DOHH2 (cell line): ENCODE data around the gene KDM6A.

Experiments used
- H3F3A ChIP-seq: fragments of 200-600 bp; sonication (generic), shearing (Covaris generic); 2 replicates; pipeline ENCODE4 v1.6.0; 2016; ENCODE audit warnings: antibody characterized with exemption, mild to moderate bottlenecking; ENCODE audit not compliant: control insufficient read depth, insufficient read depth
- H3K27ac ChIP-seq: fragments of 200-600 bp; sonication (generic); 2 replicates; pipeline ENCODE4 v1.5.1; 2014; ENCODE audit warnings: low read depth, mild to moderate bottlenecking, low read length, moderate library complexity
- H3K27me3 ChIP-seq: fragments of 200-600 bp; sonication (generic); 2 replicates; pipeline ENCODE4 v1.6.1; 2014; ENCODE audit warnings: mild to moderate bottlenecking, low read length, mixed read lengths; ENCODE audit not compliant: control insufficient read depth
- H3K36me3 ChIP-seq: fragments of 200-600 bp; sonication (generic); 2 replicates; pipeline ENCODE4 v1.6.1; 2014; ENCODE audit warnings: mild to moderate bottlenecking, low read length, moderate library complexity, mixed read lengths; ENCODE audit not compliant: control insufficient read depth
- H3K4me1 ChIP-seq: fragments of 200-600 bp; sonication (generic); 2 replicates; pipeline ENCODE4 v1.6.1; 2014; ENCODE audit warnings: mild to moderate bottlenecking, low read length, mixed read lengths; ENCODE audit not compliant: control insufficient read depth
- H3K4me2 ChIP-seq: fragments of 200-600 bp; sonication (generic); 2 replicates; pipeline ENCODE4 v1.6.0; 2014; ENCODE audit warnings: mild to moderate bottlenecking, low read length, moderate library complexity
- H3K4me3 ChIP-seq: fragments of 200-600 bp; sonication (generic); 2 replicates; pipeline ENCODE4 v1.5.1; 2014; ENCODE audit warnings: mild to moderate bottlenecking, low read length, mixed read lengths
- H3K79me2 ChIP-seq: fragments of 200-600 bp; sonication (generic); 2 replicates; pipeline ENCODE4 v1.6.1; 2014; ENCODE audit warnings: mild to moderate bottlenecking, low read length, mixed read lengths; ENCODE audit not compliant: control insufficient read depth
- H3K9me2 ChIP-seq: fragments of 200-600 bp; sonication (generic); replicated peaks from 2 replicates; pipeline ENCODE4 v1.6.1; 2014; ENCODE audit warnings: mild to moderate bottlenecking, low read length, mixed read lengths; ENCODE audit not compliant: control insufficient read depth
- H3K9me3 ChIP-seq: fragments of 200-600 bp; sonication (generic); 2 replicates; pipeline ENCODE4 v1.6.1; 2014; ENCODE audit warnings: antibody characterized with exemption, low read length, mixed read lengths; ENCODE audit not compliant: control insufficient read depth, insufficient read depth
- H4K20me1 ChIP-seq: fragments of 200-600 bp; sonication (generic); 2 replicates; pipeline ENCODE4 v1.6.0; 2014; ENCODE audit warnings: low read depth, mild to moderate bottlenecking, antibody characterized with exemption, low read length, moderate library complexity; ENCODE audit not compliant: control insufficient read depth, insufficient read depth
- EZH2phosphoT487 ChIP-seq: fragments of 200-600 bp; sonication (generic); IDR thresholded peaks from 2 replicates; pipeline ENCODE4 v1.6.1; 2017; ENCODE audit warnings: borderline replicate concordance, mild to moderate bottlenecking, antibody characterized with exemption, low read length, moderate library complexity, mixed read lengths
- TF ChIP-seq, protein P1 (sequence below): fragments of 200-600 bp; sonication (generic); IDR thresholded peaks from one replicate; pipeline ENCODE4 v1.5.1; 2014; ENCODE audit warnings: antibody characterized with exemption, mild to moderate bottlenecking, low read depth, low read length; ENCODE audit not compliant: poor library complexity, severe bottlenecking

The KDM6A gene

DNA sequence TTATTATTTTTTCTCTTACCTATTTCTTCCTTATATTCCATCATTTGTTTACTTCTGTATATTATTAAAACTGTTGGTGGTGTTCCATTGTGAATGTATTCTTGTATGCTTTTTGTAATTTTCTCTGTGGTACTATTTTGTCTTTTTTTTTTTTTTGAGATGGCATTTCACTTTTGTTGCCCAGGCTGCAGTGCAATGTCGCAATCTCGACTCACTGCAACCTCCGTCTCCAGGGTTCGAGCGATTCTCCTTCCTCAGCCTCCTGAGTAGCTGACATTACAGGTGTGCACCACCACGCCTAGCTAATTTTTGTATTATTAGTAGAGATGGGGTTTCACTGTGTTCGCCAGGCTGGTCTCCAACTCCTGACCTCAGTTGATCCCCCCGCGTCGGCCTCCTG is 8.6 kb downstream of the KDM6A start:
- Histone ChIP-seq H3K27me3 (no peaks in the 10 kb centered on the region), H3K4me3 (no peak overlapping the region), H3F3A (no peaks in the 10 kb centered on the region), H3K27ac (no peak overlapping the region), H3K9me3 (no peaks in the 10 kb centered on the region), H3K4me2 (no peak overlapping the region), H4K20me1 (no peaks in the 10 kb centered on the region), H3K4me1 (peaks cover 26% of the 10 kb centered on the region), H3K36me3 (0 out of 2 replicates have a peak, but pooled peaks cover 3% of the 10 kb centered on the region), H3K9me2 (no peaks in the 10 kb centered on the region), H3K79me2 (peaks cover 99% of the 10 kb centered on the region)
- TF ChIP-seq, protein P1, sequence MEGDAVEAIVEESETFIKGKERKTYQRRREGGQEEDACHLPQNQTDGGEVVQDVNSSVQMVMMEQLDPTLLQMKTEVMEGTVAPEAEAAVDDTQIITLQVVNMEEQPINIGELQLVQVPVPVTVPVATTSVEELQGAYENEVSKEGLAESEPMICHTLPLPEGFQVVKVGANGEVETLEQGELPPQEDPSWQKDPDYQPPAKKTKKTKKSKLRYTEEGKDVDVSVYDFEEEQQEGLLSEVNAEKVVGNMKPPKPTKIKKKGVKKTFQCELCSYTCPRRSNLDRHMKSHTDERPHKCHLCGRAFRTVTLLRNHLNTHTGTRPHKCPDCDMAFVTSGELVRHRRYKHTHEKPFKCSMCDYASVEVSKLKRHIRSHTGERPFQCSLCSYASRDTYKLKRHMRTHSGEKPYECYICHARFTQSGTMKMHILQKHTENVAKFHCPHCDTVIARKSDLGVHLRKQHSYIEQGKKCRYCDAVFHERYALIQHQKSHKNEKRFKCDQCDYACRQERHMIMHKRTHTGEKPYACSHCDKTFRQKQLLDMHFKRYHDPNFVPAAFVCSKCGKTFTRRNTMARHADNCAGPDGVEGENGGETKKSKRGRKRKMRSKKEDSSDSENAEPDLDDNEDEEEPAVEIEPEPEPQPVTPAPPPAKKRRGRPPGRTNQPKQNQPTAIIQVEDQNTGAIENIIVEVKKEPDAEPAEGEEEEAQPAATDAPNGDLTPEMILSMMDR: no peak
- TF ChIP-seq EZH2phosphoT487: no peak

DNA sequence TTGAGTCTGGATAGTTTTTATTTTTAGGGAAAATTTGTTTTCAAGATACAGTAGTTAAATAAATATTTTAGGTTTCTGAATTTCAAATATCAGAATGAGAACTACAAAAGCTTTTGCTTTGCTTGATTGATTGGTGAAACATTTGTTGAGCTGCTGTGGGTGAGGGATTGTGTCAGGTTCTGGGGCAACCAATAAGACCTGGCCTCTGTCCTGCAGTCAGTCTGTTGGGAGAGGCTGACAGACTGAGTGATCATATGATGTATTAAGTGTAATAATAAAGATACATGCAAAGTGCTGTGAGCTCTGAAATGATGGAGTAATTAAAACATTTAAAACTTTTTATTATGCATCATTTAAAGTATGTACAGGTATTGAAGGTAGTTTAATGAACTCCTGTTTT is 9.6 kb downstream of the KDM6A start:
- Histone ChIP-seq H3K9me2 (no peaks in the 10 kb centered on the region), H3K4me2 (no peak overlapping the region), H3K4me1 (peaks cover 19% of the 10 kb centered on the region), H3K4me3 (no peak overlapping the region), H3K9me3 (no peaks in the 10 kb centered on the region), H3K79me2 (peaks cover 99% of the 10 kb centered on the region), H3F3A (no peaks in the 10 kb centered on the region), H4K20me1 (no peaks in the 10 kb centered on the region), H3K27me3 (no peaks in the 10 kb centered on the region), H3K27ac (no peak overlapping the region), H3K36me3 (no peaks in the 10 kb centered on the region)
- TF ChIP-seq, protein P1: no peak
- TF ChIP-seq EZH2phosphoT487: no peak

DNA sequence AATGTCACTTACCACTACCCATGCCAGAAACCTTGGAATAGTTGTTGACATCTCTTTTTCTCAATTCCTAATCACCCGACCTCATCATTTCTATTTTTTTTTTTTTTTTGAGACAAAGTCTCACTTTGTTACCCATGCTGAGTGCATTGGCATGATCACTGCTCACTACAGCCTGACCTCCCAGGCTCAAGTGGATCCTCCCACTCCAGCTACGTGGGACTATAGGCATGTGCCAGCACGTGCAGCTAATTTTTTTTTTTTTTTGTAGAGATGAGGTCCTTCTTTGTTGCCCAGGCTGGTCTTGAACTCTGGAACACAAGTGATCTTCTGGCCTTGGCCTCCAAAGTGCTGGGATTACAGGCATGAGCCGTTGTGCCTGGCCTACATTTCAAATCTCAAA is 12.0 kb downstream of the KDM6A start:
- Histone ChIP-seq H3K79me2 (peaks cover 99% of the 10 kb centered on the region), H3K9me2 (no peaks in the 10 kb centered on the region), H3K4me1 (peaks cover 19% of the 10 kb centered on the region), H3K4me3 (no peak overlapping the region), H3K27me3 (no peaks in the 10 kb centered on the region), H3F3A (peaks cover 5% of the 10 kb centered on the region; the same call in 1 of the 2 replicates), H3K4me2 (no peak overlapping the region), H3K9me3 (no peaks in the 10 kb centered on the region), H3K36me3 (no peaks in the 10 kb centered on the region), H3K27ac (no peak overlapping the region), H4K20me1 (peaks cover 6% of the 10 kb centered on the region; the same call in 1 of the 2 replicates)
- TF ChIP-seq, protein P1: no peak
